GM12878 (cell line): ENCODE results near the gene GREM1. TPM values are rescaled to one million over a fixed set of nuclear protein-coding genes. Genes with fewer than 3 reads are reported as not detected.

ENCODE experiments used
- ATAC-seq: fragments of 200-7000 bp; cut with Tn5 transposase; 3 replicates; pipeline ENCODE4 v1.9.1; 2020; ENCODE audit warnings: mild to moderate bottlenecking, moderate library complexity
- BruUV-seq: library from RNA; stranded (reverse); fragments of 400-500 nt; replicated peaks from 2 replicates; lab custom pipeline; 2021; lab: Mats Ljungman, UMichigan
- CTCF ChIA-PET: fragments of 300-600 bp; sonication (Branson Sonifier 250); formaldehyde crosslinking; extraction: SDS; loops from one replicate; lab custom pipeline; 2021; ENCODE audit warnings: inconsistent platforms; lab: Yijun Ruan, JAX
- POLR2A ChIA-PET: fragments of 350-600 bp; formaldehyde crosslinking; extraction: SDS; loops from one replicate; lab custom pipeline; 2021; ENCODE audit warnings: inconsistent platforms; lab: Charles Lee
- RAD21 ChIA-PET: fragments of 300-600 bp; sonication (Branson Sonifier 250); formaldehyde crosslinking; loops from one replicate; lab custom pipeline; 2023; ENCODE audit warnings: antibody characterized with exemption; ENCODE audit not compliant: unreplicated experiment; lab: Charles Lee
- SMC1A ChIA-PET: fragments of 300-600 bp; sonication (Branson Sonifier 250); formaldehyde crosslinking; loops from one replicate; lab custom pipeline; 2023; ENCODE audit not compliant: unreplicated experiment, uncharacterized antibody; lab: Charles Lee
- DNase-seq: peaks from one replicate; pipeline ENCODE4 v3.0.0-alpha.2; 2011; ENCODE audit warnings: low read depth, low spot score
- FAIRE-seq: peaks from 3 replicates; lab custom pipeline; 2011; peaks lifted over from hg19 to GRCh38; lab: Jason Lieb, UNC
- H2AFZ ChIP-seq: 2 replicates; pipeline ENCODE4 v1.6.0; 2011; ENCODE audit warnings: low read depth, low read length, control low read depth; ENCODE audit not compliant: control insufficient read depth
- H3K27ac ChIP-seq: 2 replicates; pipeline ENCODE4 v1.5.1; 2011; ENCODE audit warnings: control low read depth; ENCODE audit not compliant: control insufficient read depth, insufficient read depth
- H3K27me3 ChIP-seq, 2 experiments: replicated peaks in 1 of 2; 2 replicates each; pipeline versions ENCODE4 v1.6.0 to v1.6.1; 2011; ENCODE audit warnings: low read length in 1 of 2; ENCODE audit not compliant: control insufficient read depth in 2 of 2, insufficient read depth in 2 of 2
- H3K36me3 ChIP-seq, 2 experiments: 2 replicates each; pipeline ENCODE4 v1.5.1; 2011; ENCODE audit warnings: low read length in 1 of 2; ENCODE audit not compliant: control insufficient read depth in 2 of 2, insufficient read depth in 2 of 2
- H3K4me1 ChIP-seq: 2 replicates; pipeline ENCODE4 v1.6.1; 2011; ENCODE audit warnings: mild to moderate bottlenecking, low read length, moderate library complexity, mixed read lengths; ENCODE audit not compliant: control insufficient read depth, insufficient read depth
- H3K4me2 ChIP-seq: 2 replicates; pipeline ENCODE4 v1.6.0; 2011; ENCODE audit warnings: control low read depth; ENCODE audit not compliant: control insufficient read depth, insufficient read depth
- H3K4me3 ChIP-seq: fragments of 200-600 bp; sonication (generic); 2 replicates; pipeline ENCODE4 v1.5.1; 2016
- H3K79me2 ChIP-seq: 2 replicates; pipeline ENCODE4 v1.6.0; 2011; ENCODE audit warnings: low read length; ENCODE audit not compliant: control insufficient read depth, insufficient read depth
- H3K9ac ChIP-seq: 2 replicates; pipeline ENCODE4 v1.8.0; 2011; ENCODE audit warnings: low read length, control low read depth, mixed read lengths; ENCODE audit not compliant: control insufficient read depth, insufficient read depth
- H3K9me3 ChIP-seq: replicated peaks from 3 replicates; pipeline ENCODE4 v1.5.1; 2011; ENCODE audit warnings: mild to moderate bottlenecking, low read length; ENCODE audit not compliant: control insufficient read depth, insufficient read depth
- H4K20me1 ChIP-seq: 2 replicates; pipeline ENCODE4 v1.6.0; 2011; ENCODE audit not compliant: control insufficient read depth, insufficient read depth
- BRCA1 ChIP-seq: IDR thresholded peaks from 2 replicates; pipeline ENCODE4 v1.6.1; 2011; ENCODE audit warnings: low read depth, low read length, improper control_type of control experiment
- IRF4 ChIP-seq: IDR thresholded peaks from 2 replicates; pipeline ENCODE4 v1.6.1; 2011; ENCODE audit warnings: low read depth, low read length
- KLF5 ChIP-seq: fragments of 450-650 bp; IDR thresholded peaks from 2 replicates; pipeline ENCODE4 v1.6.1; 2014; ENCODE audit warnings: mild to moderate bottlenecking; ENCODE audit not compliant: partially characterized antibody
- NRF1 ChIP-seq: conservative IDR thresholded peaks from 2 replicates; pipeline ENCODE4 v1.6.1; 2011; ENCODE audit warnings: mild to moderate bottlenecking, low read depth, low read length, improper control_type of control experiment
- RB1 ChIP-seq: fragments of 450-650 bp; formaldehyde crosslinking; IDR thresholded peaks from 2 replicates; pipeline ENCODE4 v1.6.1; 2017; ENCODE audit warnings: mild to moderate bottlenecking, borderline replicate concordance
- SIN3A ChIP-seq: IDR thresholded peaks from 2 replicates; pipeline ENCODE4 v1.6.1; 2012; ENCODE audit warnings: low read depth, low read length, improper control_type of control experiment
- SMAD1 ChIP-seq: fragments of 450-650 bp; IDR thresholded peaks from 2 replicates; pipeline ENCODE4 v1.6.1; 2018; ENCODE audit warnings: mild to moderate bottlenecking, low read depth; ENCODE audit not compliant: partially characterized antibody
- SMARCA5 ChIP-seq: fragments of 450-650 bp; IDR thresholded peaks from 2 replicates; pipeline ENCODE4 v1.6.1; 2017; ENCODE audit warnings: mild to moderate bottlenecking
- SREBF2 ChIP-seq: IDR thresholded peaks from 2 replicates; pipeline ENCODE4 v1.6.1; 2012; ENCODE audit warnings: mild to moderate bottlenecking, low read length
- WRNIP1 ChIP-seq: IDR thresholded peaks from 2 replicates; pipeline ENCODE4 v1.6.1; 2011; ENCODE audit warnings: low read depth, low read length, improper control_type of control experiment, borderline replicate concordance
- ZSCAN29 ChIP-seq: fragments of 450-650 bp; IDR thresholded peaks from 2 replicates; pipeline ENCODE4 v1.6.1; 2017; ENCODE audit warnings: mild to moderate bottlenecking, moderate library complexity
- WGBS: methylation state at CpG from one replicate; pipeline ENCODE4 v1.1.6; 2016; ENCODE audit warnings: low lambda C conversion rate; ENCODE audit not compliant: insufficient replicate concordance, insufficient coverage; ENCODE audit errors: missing lambda C conversion rate; 5-methylcytosine and 5-hydroxymethylcytosine counted together
- in situ Hi-C: fragments of 300-500 bp; cut with MboI; formaldehyde crosslinking; loops from 9 replicates; pipeline ENCODE4 v1.14.3; 2018; ENCODE audit warnings: mixed read lengths
- intact Hi-C: fragments of 100-400 bp; cut with micrococcal nuclease; formaldehyde crosslinking; loops from one replicate; pipeline ENCODE4 v1.14.2; 2022; ENCODE audit not compliant: unreplicated experiment
- polyA plus RNA-seq, 11 experiments: library from polyadenylated mRNA; depleted of rRNA in 4 of 11; unstranded in 6 of 11; stranded (reverse) in 5 of 11; fragments of >200 nt; fragmentation: Nextera tagmentation in 4 of 11; fragmentation: Illumina TruSeq in 1 of 11; extraction: Ambion mirVana in 4 of 11; extraction: Trizol in 1 of 11; gene quantifications; 1 replicate in 1 of 11; 2 replicates in 10 of 11; pipeline versions ENCODE4 v1.2.1 to v1.2.3, GENCODE V29; 2011 to 2016; ENCODE audit warnings: inconsistent platforms in 2 of 11, missing spikeins in 2 of 11, low read depth in 1 of 11
- total RNA-seq, 4 experiments: library from RNA; depleted of rRNA in 3 of 4; stranded (reverse); fragments of >200 nt in 3 of 4; fragmentation: Illumina TruSeq in 1 of 4; extraction: Trizol in 1 of 4; gene quantifications; 2 replicates each; pipeline versions ENCODE4 v1.2.1 to v1.2.3, GENCODE V29; 2013 to 2021
- TF ChIP-seq, protein P1 (sequence below): fragments of 450-650 bp; IDR thresholded peaks from 2 replicates; pipeline ENCODE4 v1.6.1; 2016; ENCODE audit warnings: mild to moderate bottlenecking
- TF ChIP-seq, protein P2 (sequence below), 3 experiments: IDR thresholded peaks in 2 of 3; conservative IDR thresholded peaks in 1 of 3; 2 replicates each; pipeline ENCODE4 v1.5.1; 2011; ENCODE audit warnings: low read depth in 3 of 3, low read length in 3 of 3, mild to moderate bottlenecking in 3 of 3, control low read depth in 2 of 3, moderate library complexity in 2 of 3, inconsistent platforms in 1 of 3, mixed read lengths in 1 of 3; ENCODE audit not compliant: control insufficient read depth in 2 of 3, insufficient read depth in 1 of 3; ENCODE audit errors: extremely low read depth in 1 of 3
- TF ChIP-seq, protein P3 (sequence below): fragments of 450-650 bp; IDR thresholded peaks from 2 replicates; pipeline ENCODE4 v1.6.1; 2017; ENCODE audit warnings: mild to moderate bottlenecking, low read depth, inconsistent platforms; ENCODE audit not compliant: poor library complexity, severe bottlenecking

The GREM1 gene
- total and polyA plus RNA-seq, 10 of the 15 experiments (the other 5 are each of a cell fraction or from before 2014, with no cell fraction given), result 0.08 to 0.36 (median 0.08) TPM; not detected in 7

DNA sequence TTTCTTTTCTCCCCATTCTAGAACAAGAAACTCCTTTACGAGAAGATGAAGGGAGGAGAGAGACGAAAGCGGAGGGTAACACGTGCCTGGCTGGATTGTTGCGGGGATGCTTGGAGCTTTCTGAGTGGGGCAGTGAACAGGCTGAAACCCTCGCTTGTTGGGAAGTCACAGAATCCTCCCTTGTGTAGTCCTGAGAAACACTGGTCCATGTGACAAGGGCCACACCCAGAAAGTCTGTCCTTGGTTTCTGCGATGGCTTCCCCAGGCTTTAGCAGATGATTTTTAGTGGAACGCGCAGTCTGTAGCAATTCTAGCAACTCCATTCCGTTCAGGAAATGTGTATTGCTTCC, 26.1 kb upstream of the GREM1 start:
- CTCF ChIA-PET, result no interaction called here
- FAIRE-seq, result no peak
- ATAC-seq, result no peak
- H3K79me2 ChIP-seq, result no peaks in the 10 kb centered on the region
- DNase-seq, result no peak
- no peak overlapping the region for H3K27ac ChIP-seq
- POLR2A ChIA-PET, result no interaction called here
- no peak overlapping the region for H3K9ac ChIP-seq
- no TSS peak for BruUV-seq
- H3K27me3 ChIP-seq, result no peaks in the 10 kb centered on the region; a peak in 1 of 4 replicates
- H3K4me3 ChIP-seq, result no peak overlapping the region
- TF ChIP-seq SMARCA5 (no peak), NRF1 (no peak), BRCA1 (no peak), SREBF2 (no peak)
- TF ChIP-seq, protein P1, sequence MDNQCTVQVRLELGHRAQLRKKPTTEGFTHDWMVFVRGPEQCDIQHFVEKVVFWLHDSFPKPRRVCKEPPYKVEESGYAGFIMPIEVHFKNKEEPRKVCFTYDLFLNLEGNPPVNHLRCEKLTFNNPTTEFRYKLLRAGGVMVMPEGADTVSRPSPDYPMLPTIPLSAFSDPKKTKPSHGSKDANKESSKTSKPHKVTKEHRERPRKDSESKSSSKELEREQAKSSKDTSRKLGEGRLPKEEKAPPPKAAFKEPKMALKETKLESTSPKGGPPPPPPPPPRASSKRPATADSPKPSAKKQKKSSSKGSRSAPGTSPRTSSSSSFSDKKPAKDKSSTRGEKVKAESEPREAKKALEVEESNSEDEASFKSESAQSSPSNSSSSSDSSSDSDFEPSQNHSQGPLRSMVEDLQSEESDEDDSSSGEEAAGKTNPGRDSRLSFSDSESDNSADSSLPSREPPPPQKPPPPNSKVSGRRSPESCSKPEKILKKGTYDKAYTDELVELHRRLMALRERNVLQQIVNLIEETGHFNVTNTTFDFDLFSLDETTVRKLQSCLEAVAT, result no peak
- WGBS, result 83% methylated on average over 10 of the region's 10 CpGs
- SMC1A ChIA-PET, result no interaction called here
- no peaks in the 10 kb centered on the region for H3K36me3 ChIP-seq
- in situ Hi-C loops (no loop called here), intact Hi-C loops (no loop called here)
- H3K9me3 ChIP-seq, result no peaks in the 10 kb centered on the region
- RAD21 ChIA-PET, result no interaction called here
- no peak overlapping the region for H2AFZ ChIP-seq
- no peak overlapping the region for H3K4me2 ChIP-seq
- H4K20me1 ChIP-seq, result no peaks in the 10 kb centered on the region
- H3K4me1 ChIP-seq, result no peaks in the 10 kb centered on the region

DNA sequence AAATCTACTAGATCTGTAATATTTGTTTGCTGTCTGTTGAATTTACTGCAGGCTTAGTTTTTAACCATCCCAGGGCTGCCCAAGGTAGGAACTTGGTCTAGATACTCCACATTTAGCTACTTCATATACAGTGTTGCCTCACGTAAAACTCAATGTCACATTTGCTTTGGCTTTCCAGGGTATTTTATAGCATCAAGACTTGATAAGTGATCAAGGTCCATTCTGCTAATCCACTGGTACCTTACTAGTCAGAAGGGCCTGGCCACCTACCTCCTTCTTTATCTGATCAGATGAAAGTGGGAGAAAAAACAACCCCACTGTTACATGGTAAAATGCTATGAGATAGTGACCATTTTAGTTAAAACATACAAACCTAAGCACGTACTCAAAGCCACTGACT, 25.5 kb upstream of the GREM1 start:
- no peak for FAIRE-seq
- ChIA-PET RAD21 (interaction anchor here (0.7 to 0.9 kb wide), 2 partner anchors 30 to 153 kb away, joined by 3 read pairs; no protein-coding TSS in a partner anchor), CTCF (no interaction called here), SMC1A (no interaction called here), POLR2A (no interaction called here)
- ATAC-seq, result no peak
- Histone ChIP-seq H4K20me1 (no peaks in the 10 kb centered on the region), H3K27ac (no peak overlapping the region), H3K4me3 (no peak overlapping the region), H3K79me2 (no peaks in the 10 kb centered on the region), H3K4me1 (no peaks in the 10 kb centered on the region), H3K9ac (no peak overlapping the region), H2AFZ (no peak overlapping the region), H3K36me3 (no peaks in the 10 kb centered on the region), H3K27me3 (no peaks in the 10 kb centered on the region; a peak in 1 of 4 replicates), H3K4me2 (no peak overlapping the region), H3K9me3 (no peaks in the 10 kb centered on the region)
- in situ Hi-C loops (no loop called here), intact Hi-C loops (no loop called here)
- 53% methylated on average over 2 of the region's 2 CpGs for WGBS
- DNase-seq, result no peak
- BruUV-seq, result no TSS peak
- TF ChIP-seq SMAD1, result no peak
- no peak for TF ChIP-seq IRF4
- TF ChIP-seq, protein P2, sequence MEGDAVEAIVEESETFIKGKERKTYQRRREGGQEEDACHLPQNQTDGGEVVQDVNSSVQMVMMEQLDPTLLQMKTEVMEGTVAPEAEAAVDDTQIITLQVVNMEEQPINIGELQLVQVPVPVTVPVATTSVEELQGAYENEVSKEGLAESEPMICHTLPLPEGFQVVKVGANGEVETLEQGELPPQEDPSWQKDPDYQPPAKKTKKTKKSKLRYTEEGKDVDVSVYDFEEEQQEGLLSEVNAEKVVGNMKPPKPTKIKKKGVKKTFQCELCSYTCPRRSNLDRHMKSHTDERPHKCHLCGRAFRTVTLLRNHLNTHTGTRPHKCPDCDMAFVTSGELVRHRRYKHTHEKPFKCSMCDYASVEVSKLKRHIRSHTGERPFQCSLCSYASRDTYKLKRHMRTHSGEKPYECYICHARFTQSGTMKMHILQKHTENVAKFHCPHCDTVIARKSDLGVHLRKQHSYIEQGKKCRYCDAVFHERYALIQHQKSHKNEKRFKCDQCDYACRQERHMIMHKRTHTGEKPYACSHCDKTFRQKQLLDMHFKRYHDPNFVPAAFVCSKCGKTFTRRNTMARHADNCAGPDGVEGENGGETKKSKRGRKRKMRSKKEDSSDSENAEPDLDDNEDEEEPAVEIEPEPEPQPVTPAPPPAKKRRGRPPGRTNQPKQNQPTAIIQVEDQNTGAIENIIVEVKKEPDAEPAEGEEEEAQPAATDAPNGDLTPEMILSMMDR (IDR thresholded peaks at IDR 0.05 in 2 of 3, conservative IDR thresholded peaks at IDR 0.05 in 1 of 3; ENCODE audit: control insufficient read depth in 2 of 3, extremely low read depth in 1 of 3, insufficient read depth in 1 of 3, low read depth in 3 of 3, low read length in 3 of 3), result no peak
- TF ChIP-seq, protein P3, sequence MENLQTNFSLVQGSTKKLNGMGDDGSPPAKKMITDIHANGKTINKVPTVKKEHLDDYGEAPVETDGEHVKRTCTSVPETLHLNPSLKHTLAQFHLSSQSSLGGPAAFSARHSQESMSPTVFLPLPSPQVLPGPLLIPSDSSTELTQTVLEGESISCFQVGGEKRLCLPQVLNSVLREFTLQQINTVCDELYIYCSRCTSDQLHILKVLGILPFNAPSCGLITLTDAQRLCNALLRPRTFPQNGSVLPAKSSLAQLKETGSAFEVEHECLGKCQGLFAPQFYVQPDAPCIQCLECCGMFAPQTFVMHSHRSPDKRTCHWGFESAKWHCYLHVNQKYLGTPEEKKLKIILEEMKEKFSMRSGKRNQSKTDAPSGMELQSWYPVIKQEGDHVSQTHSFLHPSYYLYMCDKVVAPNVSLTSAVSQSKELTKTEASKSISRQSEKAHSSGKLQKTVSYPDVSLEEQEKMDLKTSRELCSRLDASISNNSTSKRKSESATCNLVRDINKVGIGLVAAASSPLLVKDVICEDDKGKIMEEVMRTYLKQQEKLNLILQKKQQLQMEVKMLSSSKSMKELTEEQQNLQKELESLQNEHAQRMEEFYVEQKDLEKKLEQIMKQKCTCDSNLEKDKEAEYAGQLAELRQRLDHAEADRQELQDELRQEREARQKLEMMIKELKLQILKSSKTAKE, result no peak
- TF ChIP-seq WRNIP1, result no peak
- TF ChIP-seq RB1, result no peak
- no peak for TF ChIP-seq ZSCAN29
- no peak for TF ChIP-seq SIN3A
- TF ChIP-seq KLF5, result no peak
